ENCODE measurements around the gene PLD2. TPM values are rescaled to one million over a fixed set of nuclear protein-coding genes. Genes with fewer than 3 reads are reported as not detected.
A peak's percentile ranks its signal among the peaks of the same experiment; 100 is the strongest.

PLD2 gene
- total RNA-seq, 1 experiment from 2014 or later, result 31.7 TPM

- POLR2A ChIA-PET, result interaction anchor here (0.7 to 13.6 kb wide), 6 partner anchors 9 to 119 kb away, joined by 3 to 211 read pairs (median 28); partner anchors contain the start of genes GLTPD2, MINK1, RNF167 and SLC25A11
- no peak for DNase-seq (ENCODE audit: unreplicated experiment)
- peak overlapping the region; percentile 89 for H3K27ac Mint-ChIP-seq (ENCODE audit: low read depth, unreplicated experiment)
- no TSS peak for BruUV-seq (replicated peaks)
- H3K27me3 Mint-ChIP-seq (ENCODE audit: insufficient read depth, unreplicated experiment), result no peaks in the 10 kb centered on the region
- intact Hi-C loops (cut with micrococcal nuclease), result no loop called here
- H3K36me3 Mint-ChIP-seq (ENCODE audit: insufficient read depth, unreplicated experiment), result peaks cover 21% of the 10 kb centered on the region
- peak overlapping the region; percentile 12 for H3K4me3 Mint-ChIP-seq (ENCODE audit: unreplicated experiment)
- TF ChIP-seq CTCF (IDR thresholded peaks at IDR 0.05; ENCODE audit: unreplicated experiment), result no peak
- CTCF ChIA-PET, result interaction anchor here (0.5 to 2.8 kb wide), 3 partner anchors 8 to 61 kb away, joined by 3 to 11 read pairs (median 3); no protein-coding TSS in a partner anchor
- H3K9me3 Mint-ChIP-seq (ENCODE audit: unreplicated experiment), result no peaks in the 10 kb centered on the region
- peaks cover 72% of the 10 kb centered on the region for H3K4me1 Mint-ChIP-seq (ENCODE audit: insufficient read depth, unreplicated experiment)
Measured at GRCh38 chr17:4851084-4851483, 44.1 kb downstream of the PLD2 start.

GRCh38 chr17:4852567-4853207 lies 45.7 kb downstream of the PLD2 start:
- H3K9me3 Mint-ChIP-seq (ENCODE audit: unreplicated experiment), result no peaks in the 10 kb centered on the region
- no peak for TF ChIP-seq CTCF (IDR thresholded peaks at IDR 0.05; ENCODE audit: unreplicated experiment)
- H3K4me3 Mint-ChIP-seq (ENCODE audit: unreplicated experiment), result peak overlapping the region; percentile 2
- peaks cover 75% of the 10 kb centered on the region for H3K4me1 Mint-ChIP-seq (ENCODE audit: insufficient read depth, unreplicated experiment)
- no peaks in the 10 kb centered on the region for H3K27me3 Mint-ChIP-seq (ENCODE audit: insufficient read depth, unreplicated experiment)
- intact Hi-C loops (cut with micrococcal nuclease), result no loop called here
- H3K36me3 Mint-ChIP-seq (ENCODE audit: insufficient read depth, unreplicated experiment), result peaks cover 27% of the 10 kb centered on the region
- DNase-seq (ENCODE audit: unreplicated experiment), result peak; percentile 63
- peak overlapping the region; percentile 89 for H3K27ac Mint-ChIP-seq (ENCODE audit: low read depth, unreplicated experiment)
- no TSS peak for BruUV-seq (replicated peaks)
- CTCF ChIA-PET, result no interaction called here
- POLR2A ChIA-PET, result interaction anchor here (0.7 to 13.6 kb wide), 7 partner anchors 14 to 64 kb away, joined by 3 to 211 read pairs (median 3); partner anchors contain the start of genes GLTPD2 and MINK1

GRCh38 chr17:4853208-4853671 lies 46.3 kb downstream of the PLD2 start:
- Mint-ChIP-seq H3K27me3 (ENCODE audit: insufficient read depth, unreplicated experiment) (no peaks in the 10 kb centered on the region), H3K4me3 (ENCODE audit: unreplicated experiment) (no peak overlapping the region), H3K27ac (ENCODE audit: low read depth, unreplicated experiment) (peak overlapping the region; percentile 85), H3K9me3 (ENCODE audit: unreplicated experiment) (no peaks in the 10 kb centered on the region), H3K36me3 (ENCODE audit: insufficient read depth, unreplicated experiment) (peaks cover 29% of the 10 kb centered on the region), H3K4me1 (ENCODE audit: insufficient read depth, unreplicated experiment) (peaks cover 76% of the 10 kb centered on the region)
- CTCF ChIA-PET, result no interaction called here
- BruUV-seq (replicated peaks), result no TSS peak
- DNase-seq (ENCODE audit: unreplicated experiment), result peak; percentile 58
- intact Hi-C loops (cut with micrococcal nuclease), result no loop called here
- POLR2A ChIA-PET, result interaction anchor here (0.7 to 13.6 kb wide), 5 partner anchors 13 to 65 kb away, joined by 3 to 211 read pairs (median 3); partner anchors contain the start of genes GLTPD2 and MINK1
- TF ChIP-seq CTCF (IDR thresholded peaks at IDR 0.05; ENCODE audit: unreplicated experiment), result no peak

GRCh38 chr17:4854111-4854681 lies 47.2 kb downstream of the PLD2 start:
- H3K27ac Mint-ChIP-seq (ENCODE audit: low read depth, unreplicated experiment), result peak overlapping the region; percentile 85
- H3K4me1 Mint-ChIP-seq (ENCODE audit: insufficient read depth, unreplicated experiment), result peaks cover 80% of the 10 kb centered on the region
- TF ChIP-seq CTCF (IDR thresholded peaks at IDR 0.05; ENCODE audit: unreplicated experiment), result no peak
- peak; percentile 94 for DNase-seq (ENCODE audit: unreplicated experiment)
- ChIA-PET POLR2A (interaction anchor here (0.5 to 13.6 kb wide), 7 partner anchors 11 to 64 kb away, joined by 3 to 211 read pairs (median 4); partner anchors contain the start of genes MINK1 and PSMB6), CTCF (interaction anchor here (1.9 kb wide), 1 partner anchor 64 kb away, joined by 7 read pairs; no protein-coding TSS in a partner anchor)
- H3K4me3 Mint-ChIP-seq (ENCODE audit: unreplicated experiment), result peak overlapping the region; percentile 44
- no TSS peak for BruUV-seq (replicated peaks)
- intact Hi-C loops (cut with micrococcal nuclease), result no loop called here
- no peaks in the 10 kb centered on the region for H3K27me3 Mint-ChIP-seq (ENCODE audit: insufficient read depth, unreplicated experiment)
- no peaks in the 10 kb centered on the region for H3K9me3 Mint-ChIP-seq (ENCODE audit: unreplicated experiment)
- peaks cover 34% of the 10 kb centered on the region for H3K36me3 Mint-ChIP-seq (ENCODE audit: insufficient read depth, unreplicated experiment)
